Subcutaneous adipose tissue (tissue), 4 donors: ENCODE results near the gene TNFAIP1. TPM values are rescaled to one million over a fixed set of nuclear protein-coding genes. Genes with fewer than 3 reads are reported as not detected.

Experiments used
- total RNA-seq, 4 donors: library from RNA; depleted of rRNA; stranded (reverse); fragments of >200 nt; gene quantifications; one replicate each; pipeline ENCODE4 v1.1.0, GENCODE V29; 2016
- TF ChIP-seq, protein P1 (sequence below): fragments of 450-650 bp; IDR thresholded peaks from one replicate; pipeline ENCODE4 v1.5.1; 2016; ENCODE audit warnings: low read depth, mild to moderate bottlenecking, control low read depth, antibody characterized with exemption, moderate library complexity

The TNFAIP1 gene
- total RNA-seq, 4 donors from 2014 or later: 14.8 to 31.8 (median 21.4) TPM

DNA sequence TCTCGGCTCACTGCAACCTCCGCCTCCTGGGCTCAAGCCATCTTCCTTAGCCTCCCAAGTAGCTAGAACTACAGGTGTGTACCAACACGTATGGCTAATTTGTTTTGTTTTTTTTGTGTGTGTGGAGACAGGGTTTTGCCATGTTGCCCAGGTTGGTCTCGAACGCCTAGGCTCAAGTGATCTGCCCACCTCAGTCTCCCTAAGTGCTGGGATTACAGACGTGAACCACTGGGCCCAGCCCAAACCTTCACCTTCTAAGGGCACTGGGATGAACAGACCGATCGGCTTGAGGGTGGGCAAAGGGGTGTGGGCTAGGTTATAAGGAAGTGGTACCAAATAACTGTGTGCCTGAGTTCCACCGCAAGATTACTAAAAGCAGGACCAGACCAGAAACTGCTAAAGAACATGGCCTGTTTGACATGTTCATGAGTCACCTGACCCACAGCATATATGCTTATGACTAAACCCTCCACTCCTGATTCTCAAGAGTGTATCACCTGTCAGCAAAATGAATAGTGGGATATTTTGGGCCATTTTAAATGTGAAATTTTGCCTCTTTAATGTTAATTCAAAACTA is 8.4 kb upstream of the TNFAIP1 start:
- TF ChIP-seq, protein P1, sequence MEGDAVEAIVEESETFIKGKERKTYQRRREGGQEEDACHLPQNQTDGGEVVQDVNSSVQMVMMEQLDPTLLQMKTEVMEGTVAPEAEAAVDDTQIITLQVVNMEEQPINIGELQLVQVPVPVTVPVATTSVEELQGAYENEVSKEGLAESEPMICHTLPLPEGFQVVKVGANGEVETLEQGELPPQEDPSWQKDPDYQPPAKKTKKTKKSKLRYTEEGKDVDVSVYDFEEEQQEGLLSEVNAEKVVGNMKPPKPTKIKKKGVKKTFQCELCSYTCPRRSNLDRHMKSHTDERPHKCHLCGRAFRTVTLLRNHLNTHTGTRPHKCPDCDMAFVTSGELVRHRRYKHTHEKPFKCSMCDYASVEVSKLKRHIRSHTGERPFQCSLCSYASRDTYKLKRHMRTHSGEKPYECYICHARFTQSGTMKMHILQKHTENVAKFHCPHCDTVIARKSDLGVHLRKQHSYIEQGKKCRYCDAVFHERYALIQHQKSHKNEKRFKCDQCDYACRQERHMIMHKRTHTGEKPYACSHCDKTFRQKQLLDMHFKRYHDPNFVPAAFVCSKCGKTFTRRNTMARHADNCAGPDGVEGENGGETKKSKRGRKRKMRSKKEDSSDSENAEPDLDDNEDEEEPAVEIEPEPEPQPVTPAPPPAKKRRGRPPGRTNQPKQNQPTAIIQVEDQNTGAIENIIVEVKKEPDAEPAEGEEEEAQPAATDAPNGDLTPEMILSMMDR: no peak

DNA sequence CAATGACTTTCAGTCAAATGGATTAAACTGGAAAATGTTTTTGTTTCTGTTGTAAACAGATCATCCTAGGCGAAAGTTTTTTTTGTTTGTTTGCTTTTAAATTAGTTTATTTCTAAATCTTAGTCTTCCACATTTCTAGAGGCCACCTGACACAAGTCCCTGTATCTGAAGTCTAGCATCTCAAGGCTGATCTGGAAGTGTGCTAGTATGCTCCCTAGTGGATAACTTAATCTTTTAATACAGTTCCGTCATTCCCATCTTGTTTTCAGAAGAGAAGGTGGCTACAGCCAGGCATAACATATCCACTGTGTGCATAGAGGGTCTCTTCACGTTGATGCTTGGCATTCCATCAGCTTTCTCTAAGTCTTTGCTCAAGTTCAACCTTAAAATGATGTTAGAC is 7.9 kb upstream of the TNFAIP1 start:
- TF ChIP-seq, protein P1: no peak

DNA sequence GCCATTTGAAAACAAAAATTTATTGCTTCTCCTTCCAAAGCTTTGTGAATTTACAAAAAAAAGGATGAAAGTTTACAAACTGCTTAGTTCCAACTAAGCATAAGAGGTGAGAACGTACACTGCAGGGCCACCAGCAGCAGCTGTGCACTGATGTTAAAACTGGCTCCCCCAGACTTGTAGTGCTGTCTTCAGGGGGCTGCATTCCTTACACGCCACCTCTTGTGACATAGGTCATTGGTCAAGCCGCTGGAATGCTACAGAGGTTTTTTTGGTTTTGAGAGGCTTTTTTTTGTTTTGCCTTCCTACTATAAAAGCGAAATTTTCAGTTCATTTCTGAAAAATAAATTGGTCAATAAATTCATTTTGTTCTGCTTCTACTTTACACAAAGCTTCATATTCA is 7.2 kb upstream of the TNFAIP1 start:
- TF ChIP-seq, protein P1: no peak

DNA sequence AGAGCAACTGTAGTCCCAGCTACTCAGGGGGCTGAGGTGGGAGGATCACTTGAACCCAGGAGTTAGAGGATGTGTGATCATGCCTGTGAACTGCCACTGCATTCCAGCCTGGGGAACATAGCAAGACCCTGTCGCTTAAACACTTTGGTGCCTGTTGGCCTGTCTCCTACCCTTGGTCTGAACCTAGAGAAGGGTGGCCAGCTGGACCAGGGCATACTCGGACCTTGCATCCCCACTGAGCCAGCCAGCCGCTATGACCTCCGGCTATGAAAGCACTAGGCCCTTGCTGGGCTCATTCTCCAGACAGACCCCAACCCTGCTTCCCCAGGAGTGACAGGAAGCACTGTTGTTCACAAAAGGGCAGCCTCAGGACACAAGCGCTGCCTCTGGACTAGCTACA is 4.9 kb upstream of the TNFAIP1 start:
- TF ChIP-seq, protein P1: no peak

DNA sequence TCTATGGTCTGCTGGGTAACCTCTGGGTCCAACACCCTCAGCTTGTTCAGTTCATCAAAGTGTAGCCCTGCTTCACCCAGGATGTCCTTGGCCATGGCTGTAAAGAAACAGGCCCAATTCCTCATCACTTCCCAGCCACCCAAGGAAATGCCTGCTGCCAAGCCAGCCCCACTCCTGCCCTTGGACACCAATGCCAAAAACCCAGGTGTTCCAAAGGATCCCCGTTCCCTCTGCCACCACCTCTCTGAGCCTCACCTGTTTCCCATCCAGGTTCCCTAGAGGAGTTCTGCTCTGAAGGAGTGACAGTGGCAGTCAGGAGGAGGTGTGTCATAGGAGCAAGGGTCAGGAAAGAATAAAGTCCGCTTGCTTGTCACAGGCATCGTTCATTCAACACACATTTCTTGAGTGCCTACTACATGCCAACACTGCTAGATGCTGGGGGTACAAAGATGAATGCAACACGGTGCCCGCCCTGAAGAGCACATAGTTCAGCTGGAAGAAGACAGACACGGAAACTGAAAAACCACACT is 3.6 kb upstream of the TNFAIP1 start:
- TF ChIP-seq, protein P1: no peak

DNA sequence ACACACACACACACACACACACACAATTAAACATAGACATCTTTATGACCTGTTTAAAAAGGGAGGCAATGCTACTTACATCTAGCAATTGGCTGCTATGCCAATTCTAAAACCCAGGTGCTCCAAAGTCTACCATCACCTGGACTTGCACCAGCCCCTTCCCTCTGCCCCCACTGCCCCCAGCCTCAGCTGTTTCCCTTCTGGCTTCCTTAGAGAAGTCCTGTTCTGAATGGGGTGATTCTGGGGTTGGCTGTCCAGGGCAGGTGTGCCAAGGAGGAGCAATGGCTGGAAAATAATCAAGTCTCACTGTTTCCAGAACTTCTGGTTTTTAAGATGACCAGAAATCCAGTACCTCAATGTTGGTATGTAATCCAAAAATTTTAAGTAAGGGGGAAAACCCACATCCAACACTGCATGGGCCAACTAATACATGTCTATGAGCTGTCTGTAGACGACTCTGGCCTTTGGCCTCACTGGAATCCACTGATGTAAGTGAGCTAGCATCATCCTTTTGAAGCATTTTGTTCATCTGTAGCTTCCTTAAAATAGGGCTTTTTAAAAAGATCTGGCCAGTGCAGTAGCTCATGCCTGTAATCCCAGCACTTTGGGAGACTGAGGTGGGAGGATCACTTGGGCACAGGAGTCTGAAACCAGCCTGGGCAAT is 2.3 kb upstream of the TNFAIP1 start:
- TF ChIP-seq, protein P1: no peak

DNA sequence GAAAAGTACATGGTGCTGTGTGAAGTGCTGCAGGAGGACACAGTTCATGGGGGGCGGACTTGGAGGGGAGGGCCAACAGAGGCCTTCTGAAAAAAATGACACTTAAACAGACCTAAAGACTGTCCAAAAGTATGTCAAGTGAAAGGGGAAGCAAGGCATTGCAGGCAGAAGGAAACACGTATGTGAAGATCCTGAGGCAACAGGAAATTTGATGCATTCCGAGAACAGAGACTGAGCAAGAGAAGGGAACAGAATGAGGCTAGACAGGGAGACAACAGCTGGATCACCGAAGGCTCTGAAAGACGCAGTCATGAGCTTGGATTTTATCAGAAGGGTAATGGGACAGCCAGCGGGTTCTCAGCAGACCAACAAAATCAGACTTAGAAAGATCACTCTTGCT is 1.4 kb upstream of the TNFAIP1 start:
- TF ChIP-seq, protein P1: no peak
